Endothelial cell of umbilical vein (primary cell): ENCODE results near the gene UFSP2. TPM values are rescaled to one million over a fixed set of nuclear protein-coding genes. Genes with fewer than 3 reads are reported as not detected.

ENCODE experiments used
- BruUV-seq: library from RNA; stranded (reverse); fragments of 400-500 nt; replicated peaks from 2 replicates; lab custom pipeline; 2021; lab: Mats Ljungman, UMichigan
- CTCF ChIA-PET: fragments of 300-600, 350-600 bp; sonication (Branson Sonifier 250); formaldehyde crosslinking; loops from one replicate; lab custom pipeline; 2021; ENCODE audit warnings: antibody characterized with exemption, inconsistent platforms; lab: Charles Lee
- POLR2A ChIA-PET: fragments of 300-600, 350-600 bp; sonication (Branson Sonifier 250); formaldehyde crosslinking; loops from one replicate; lab custom pipeline; 2021; ENCODE audit warnings: antibody characterized with exemption, inconsistent platforms; lab: Charles Lee
- DNase-seq: peaks from one replicate; pipeline ENCODE4 v3.0.0-alpha.2; 2011; ENCODE audit warnings: low read depth, low spot score
- FAIRE-seq: peaks from 2 replicates; lab custom pipeline; 2011; peaks lifted over from hg19 to GRCh38; lab: Jason Lieb, UNC
- H2AFZ ChIP-seq: 2 replicates; pipeline ENCODE4 v1.6.0; 2012; ENCODE audit warnings: low read depth, low read length, control low read depth, inconsistent platforms
- H3K27ac ChIP-seq: 2 replicates; pipeline ENCODE4 v1.5.1; 2011; ENCODE audit warnings: low read depth, mild to moderate bottlenecking, control low read depth, low read length, moderate library complexity; ENCODE audit not compliant: insufficient read depth
- H3K27me3 ChIP-seq, 2 experiments: 2 replicates each; pipeline versions ENCODE4 v1.6.0 to v1.6.1; 2011; ENCODE audit warnings: low read length in 2 of 2, mixed read lengths in 1 of 2; ENCODE audit not compliant: control insufficient read depth in 2 of 2, insufficient read depth in 2 of 2
- H3K36me3 ChIP-seq, 2 experiments: 2 replicates in 1 of 2; 3 replicates in 1 of 2; pipeline ENCODE4 v1.5.1; 2011; ENCODE audit warnings: low read length in 2 of 2, mild to moderate bottlenecking in 1 of 2, moderate library complexity in 1 of 2; ENCODE audit not compliant: control insufficient read depth in 2 of 2, insufficient read depth in 2 of 2; ENCODE audit errors: extremely low read depth in 1 of 2
- H3K4me1 ChIP-seq: 3 replicates; pipeline ENCODE4 v1.5.1; 2011; ENCODE audit warnings: mild to moderate bottlenecking, low read length; ENCODE audit not compliant: control insufficient read depth, insufficient read depth; ENCODE audit errors: extremely low read depth
- H3K4me2 ChIP-seq: 2 replicates; pipeline ENCODE4 v1.6.1; 2011; ENCODE audit warnings: low read length, control low read depth, mixed read lengths; ENCODE audit not compliant: insufficient read depth
- H3K4me3 ChIP-seq, 3 experiments: fragments of 200-600 bp in 1 of 3; sonication (generic), shearing (Covaris generic) in 1 of 3; replicated peaks in 1 of 3; 2 replicates each; pipeline ENCODE4 v1.5.1; 2011 to 2016; ENCODE audit warnings: control low read depth in 3 of 3, low read length in 3 of 3, mild to moderate bottlenecking in 2 of 3, inconsistent platforms in 1 of 3, low read depth in 1 of 3, moderate library complexity in 1 of 3; ENCODE audit not compliant: insufficient read depth in 1 of 3
- H3K79me2 ChIP-seq: 2 replicates; pipeline ENCODE4 v1.6.0; 2012; ENCODE audit warnings: low read length, inconsistent platforms; ENCODE audit not compliant: control insufficient read depth, insufficient read depth
- H3K9ac ChIP-seq: replicated peaks from 2 replicates; pipeline ENCODE3; 2011; ENCODE audit warnings: low read length, control low read depth; ENCODE audit not compliant: insufficient read depth; ENCODE audit errors: extremely low read depth
- H3K9me1 ChIP-seq: replicated peaks from 3 replicates; pipeline ENCODE4 v1.6.0; 2011; ENCODE audit warnings: mild to moderate bottlenecking, low read length; ENCODE audit not compliant: control insufficient read depth, insufficient read depth; ENCODE audit errors: extremely low read depth
- H3K9me3 ChIP-seq: replicated peaks from 2 replicates; pipeline ENCODE4 v1.5.1; 2012; ENCODE audit warnings: low read length, inconsistent platforms; ENCODE audit not compliant: control insufficient read depth, insufficient read depth
- H4K20me1 ChIP-seq: replicated peaks from 2 replicates; pipeline ENCODE3; 2011; ENCODE audit warnings: mild to moderate bottlenecking, low read length; ENCODE audit not compliant: control insufficient read depth, insufficient read depth; ENCODE audit errors: extremely low read depth
- CTCF ChIP-seq, 2 donors: IDR thresholded peaks; 1 replicate in 1 of 2; 2 replicates in 1 of 2; pipeline ENCODE4 v1.5.1; 2011; ENCODE audit warnings: low read length in 2 of 2, mild to moderate bottlenecking in 2 of 2, moderate library complexity in 2 of 2, control low read depth in 1 of 2, inconsistent platforms in 1 of 2, low read depth in 1 of 2; ENCODE audit not compliant: insufficient read depth in 1 of 2; ENCODE audit errors: extremely low read depth in 1 of 2
- EZH2 ChIP-seq: IDR thresholded peaks from 2 replicates; pipeline ENCODE4 v1.6.1; 2012; ENCODE audit warnings: borderline replicate concordance, low read depth, mild to moderate bottlenecking, moderate library complexity, low read length, inconsistent platforms; ENCODE audit not compliant: severe bottlenecking
- FOS ChIP-seq: IDR thresholded peaks from 2 replicates; pipeline ENCODE4 v1.6.1; 2011; ENCODE audit warnings: mild to moderate bottlenecking, low read length, moderate library complexity, borderline replicate concordance; ENCODE audit not compliant: insufficient read depth
- MAX ChIP-seq: IDR thresholded peaks from 2 replicates; pipeline ENCODE4 v1.6.1; 2011; ENCODE audit not compliant: insufficient read depth, insufficient read length
- POLR2A ChIP-seq: IDR thresholded peaks from 2 replicates; pipeline ENCODE4 v1.6.1; 2012; ENCODE audit warnings: low read depth, mild to moderate bottlenecking, control low read depth, low read length
- POLR2AphosphoS5 ChIP-seq: IDR thresholded peaks from 2 replicates; pipeline ENCODE4 v1.6.1; 2012; ENCODE audit warnings: low read depth, mild to moderate bottlenecking, control low read depth, low read length, moderate library complexity; ENCODE audit not compliant: insufficient read depth
- dilution Hi-C: fragments of 300-500 bp; cut with MboI; formaldehyde crosslinking; loops from one replicate; pipeline ENCODE4 v1.15.0; 2019; ENCODE audit warnings: low sequenced_read_pairs; ENCODE audit not compliant: extremely low pct_ligation_motif_present
- intact Hi-C: fragments of 100-400 bp; cut with micrococcal nuclease; formaldehyde crosslinking; loops from one replicate; pipeline ENCODE4 v1.10.0; 2022
- polyA plus RNA-seq, 4 experiments: library from polyadenylated mRNA; depleted of rRNA in 3 of 4; stranded (reverse) in 3 of 4; unstranded in 1 of 4; fragments of >200 nt; gene quantifications; 2 replicates each; pipeline versions ENCODE4 v1.2.1 to v1.2.3, GENCODE V29; 2011 to 2012; ENCODE audit warnings: missing spikeins in 1 of 4
- total RNA-seq: library from RNA; stranded (reverse); gene quantifications from 2 replicates; pipeline ENCODE4 v1.2.3, GENCODE V29; 2021

The UFSP2 gene
- total and polyA plus RNA-seq, 2 donors (not counting 3 experiments of a cell fraction or from before 2014, with no cell fraction given), result 25.2 to 26.7 TPM

GRCh38 chr4:185471235-185472102 lies 45.7 kb upstream of the UFSP2 start, which contains the start of gene CCDC110:
Gene CCDC110, minus strand, starts transcription at chr4:185471733. Its CDS starts 50 bp downstream, at chr4:185471683.
- Histone ChIP-seq H3K27me3 (peaks cover 15% of the 10 kb centered on the region in 2 experiments), H3K9me3 (no peaks in the 10 kb centered on the region), H3K79me2 (no peaks in the 10 kb centered on the region), H3K4me3 (peak within 1 kb of the TSS; percentile 43 to 80 (median 57)), H4K20me1 (no peaks in the 10 kb centered on the region), H3K27ac (peak within 1 kb of the TSS; percentile 41), H3K4me2 (peak within 1 kb of the TSS; percentile 90), H3K9me1 (no peaks in the 10 kb centered on the region), H3K36me3 (no peaks in the 10 kb centered on the region), H3K9ac (peak within 1 kb of the TSS; percentile 72), H3K4me1 (peaks cover 8% of the 10 kb centered on the region), H2AFZ (peak within 1 kb of the TSS; percentile 98)
- intact Hi-C loops (loop anchor here (1.0 to 2.0 kb wide), 11 partner anchors 42 to 567 kb away; partner anchors contain the start of genes ANKRD37, PDLIM3, SNX25 and UFSP2), dilution Hi-C loops (no loop called here)
- ChIA-PET POLR2A (no interaction called here), CTCF (interaction anchor here (0.7 to 4.5 kb wide), 9 partner anchors 11 to 567 kb away, joined by 3 to 107 read pairs (median 5); partner anchors contain the start of gene PDLIM3)
- FAIRE-seq, result peak; percentile 90
- TF ChIP-seq FOS (peak; percentile 27), POLR2AphosphoS5 (peak; percentile 12), MAX (no peak), EZH2 (no peak), CTCF (IDR thresholded peaks at IDR 0.05; ENCODE audit: extremely low read depth in 1 of 2, insufficient read depth in 1 of 2, low read depth in 1 of 2, low read length in 2 of 2) (peak; percentile 32 to 57), POLR2A (no peak)
- no TSS peak for BruUV-seq
- peak; percentile 90 for DNase-seq
